OCI-LY7 (cell line): ENCODE results near the gene WWOX. TPM values are rescaled to one million over a fixed set of nuclear protein-coding genes. Genes with fewer than 3 reads are reported as not detected.

Source experiments
- BruUV-seq: library from RNA; stranded (reverse); fragments of 400-500 nt; replicated peaks from 2 replicates; lab custom pipeline; 2021; lab: Mats Ljungman, UMichigan
- CTCF ChIA-PET: fragments of 300-600 bp; sonication (Branson Sonifier 250); formaldehyde crosslinking; loops from one replicate; lab custom pipeline; 2022; ENCODE audit warnings: antibody characterized with exemption; ENCODE audit not compliant: unreplicated experiment; lab: Charles Lee
- POLR2A ChIA-PET: fragments of 300-600 bp; sonication (Branson Sonifier 250); formaldehyde crosslinking; loops from one replicate; lab custom pipeline; 2022; ENCODE audit warnings: antibody characterized with exemption; lab: Charles Lee
- DNase-seq: peaks from one replicate; pipeline ENCODE4 v3.0.0-alpha.2; 2015; ENCODE audit warnings: low spot score
- H2AFZ ChIP-seq: fragments of 200-600 bp; sonication (generic), shearing (Covaris generic); 2 replicates; pipeline ENCODE4 v1.6.1; 2014; ENCODE audit warnings: mild to moderate bottlenecking, antibody characterized with exemption, low read length, moderate library complexity
- H3K27ac ChIP-seq: fragments of 200-600 bp; sonication (generic); 2 replicates; pipeline ENCODE4 v1.5.1; 2014; ENCODE audit warnings: mixed run types, low read depth, mild to moderate bottlenecking, moderate library complexity, low read length, inconsistent platforms; ENCODE audit not compliant: poor library complexity, severe bottlenecking
- H3K36me3 ChIP-seq: fragments of 200-600 bp; sonication (generic); 2 replicates; pipeline ENCODE4 v1.6.1; 2014; ENCODE audit warnings: mild to moderate bottlenecking, antibody characterized with exemption, low read length, moderate library complexity, mixed read lengths; ENCODE audit not compliant: insufficient read depth
- H3K4me1 ChIP-seq: fragments of 200-600 bp; sonication (generic); 2 replicates; pipeline ENCODE4 v1.5.1; 2014; ENCODE audit warnings: mild to moderate bottlenecking, low read length; ENCODE audit not compliant: insufficient read depth, poor library complexity, severe bottlenecking
- H3K4me2 ChIP-seq: fragments of 200-600 bp; sonication (generic); 2 replicates; pipeline ENCODE4 v1.6.1; 2014; ENCODE audit warnings: mild to moderate bottlenecking, low read length
- H3K4me3 ChIP-seq: fragments of 200-600 bp; sonication (generic); 2 replicates; pipeline ENCODE4 v1.5.1; 2014; ENCODE audit warnings: mild to moderate bottlenecking, low read depth, low read length; ENCODE audit not compliant: poor library complexity, severe bottlenecking
- H3K79me2 ChIP-seq: fragments of 200-600 bp; sonication (generic); 2 replicates; pipeline ENCODE4 v1.6.1; 2016; ENCODE audit warnings: low read depth, mild to moderate bottlenecking, low read length, moderate library complexity, mixed read lengths; ENCODE audit not compliant: insufficient read depth
- H3K9me2 ChIP-seq: fragments of 200-600 bp; sonication (generic); 2 replicates; pipeline ENCODE4 v1.6.1; 2016; ENCODE audit warnings: mild to moderate bottlenecking, low read length, mixed read lengths; ENCODE audit not compliant: insufficient read depth
- H3K9me3 ChIP-seq: fragments of 200-600 bp; sonication (generic); 2 replicates; pipeline ENCODE4 v1.6.1; 2014; ENCODE audit warnings: mild to moderate bottlenecking, mixed run types, low read length, mixed read lengths
- H4K20me1 ChIP-seq: fragments of 200-600 bp; sonication (generic); 2 replicates; pipeline ENCODE4 v1.6.1; 2014; ENCODE audit warnings: mild to moderate bottlenecking, antibody characterized with exemption, low read length, moderate library complexity, mixed read lengths; ENCODE audit not compliant: insufficient read depth
- EZH2phosphoT487 ChIP-seq: fragments of 200-600 bp; sonication (generic); IDR thresholded peaks from 2 replicates; pipeline ENCODE4 v1.6.1; 2018; ENCODE audit warnings: low read depth, borderline replicate concordance, mild to moderate bottlenecking, mixed run types, antibody characterized with exemption, low read length, moderate library complexity, mixed read lengths
- intact Hi-C: fragments of 100-400 bp; cut with micrococcal nuclease; formaldehyde crosslinking; loops from one replicate; pipeline ENCODE4 v1.10.0; 2022; ENCODE audit not compliant: unreplicated experiment
- total RNA-seq, 2 experiments: library from RNA; depleted of rRNA in 1 of 2; stranded (reverse); fragments of >200 nt in 1 of 2; shearing (Covaris generic) in 1 of 2; gene quantifications; 2 replicates each; pipeline ENCODE4 v1.2.3, GENCODE V29; 2014 to 2022
- TF ChIP-seq, protein P1 (sequence below): fragments of 200-600 bp; sonication (generic); conservative IDR thresholded peaks from 2 replicates; pipeline ENCODE4 v1.5.1; 2014; ENCODE audit warnings: mild to moderate bottlenecking, antibody characterized with exemption, low read length, moderate library complexity, mixed read lengths

Gene WWOX
- total RNA-seq, 2 experiments from 2014 or later = 40.2 to 47.6 TPM

GRCh38 chr16:79019431-79019830, 920.0 kb downstream of the WWOX start:
- no peaks in the 10 kb centered on the region for H3K79me2 ChIP-seq
- CTCF ChIA-PET = no interaction called here
- H3K4me3 ChIP-seq = no peak overlapping the region
- no peaks in the 10 kb centered on the region for H3K9me3 ChIP-seq
- H3K4me2 ChIP-seq = no peak overlapping the region
- H2AFZ ChIP-seq = no peak overlapping the region
- no peak for DNase-seq
- H3K36me3 ChIP-seq = no peaks in the 10 kb centered on the region
- H3K4me1 ChIP-seq = no peaks in the 10 kb centered on the region
- H4K20me1 ChIP-seq = no peaks in the 10 kb centered on the region
- TF ChIP-seq EZH2phosphoT487 = no peak
- TF ChIP-seq, protein P1, sequence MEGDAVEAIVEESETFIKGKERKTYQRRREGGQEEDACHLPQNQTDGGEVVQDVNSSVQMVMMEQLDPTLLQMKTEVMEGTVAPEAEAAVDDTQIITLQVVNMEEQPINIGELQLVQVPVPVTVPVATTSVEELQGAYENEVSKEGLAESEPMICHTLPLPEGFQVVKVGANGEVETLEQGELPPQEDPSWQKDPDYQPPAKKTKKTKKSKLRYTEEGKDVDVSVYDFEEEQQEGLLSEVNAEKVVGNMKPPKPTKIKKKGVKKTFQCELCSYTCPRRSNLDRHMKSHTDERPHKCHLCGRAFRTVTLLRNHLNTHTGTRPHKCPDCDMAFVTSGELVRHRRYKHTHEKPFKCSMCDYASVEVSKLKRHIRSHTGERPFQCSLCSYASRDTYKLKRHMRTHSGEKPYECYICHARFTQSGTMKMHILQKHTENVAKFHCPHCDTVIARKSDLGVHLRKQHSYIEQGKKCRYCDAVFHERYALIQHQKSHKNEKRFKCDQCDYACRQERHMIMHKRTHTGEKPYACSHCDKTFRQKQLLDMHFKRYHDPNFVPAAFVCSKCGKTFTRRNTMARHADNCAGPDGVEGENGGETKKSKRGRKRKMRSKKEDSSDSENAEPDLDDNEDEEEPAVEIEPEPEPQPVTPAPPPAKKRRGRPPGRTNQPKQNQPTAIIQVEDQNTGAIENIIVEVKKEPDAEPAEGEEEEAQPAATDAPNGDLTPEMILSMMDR = no peak
- BruUV-seq = no TSS peak
- POLR2A ChIA-PET = no interaction called here
- intact Hi-C loops = no loop called here
- no peak overlapping the region for H3K27ac ChIP-seq
- no peaks in the 10 kb centered on the region for H3K9me2 ChIP-seq

- BruUV-seq = no TSS peak
- DNase-seq = no peak
- POLR2A ChIA-PET = interaction anchor here (0.7 kb wide), 1 partner anchor 110 kb away, joined by 3 read pairs; no protein-coding TSS in a partner anchor
- Histone ChIP-seq H4K20me1 (no peaks in the 10 kb centered on the region), H3K79me2 (no peaks in the 10 kb centered on the region), H3K9me3 (no peaks in the 10 kb centered on the region), H3K4me1 (no peaks in the 10 kb centered on the region), H3K9me2 (no peaks in the 10 kb centered on the region), H3K36me3 (no peaks in the 10 kb centered on the region), H3K4me2 (no peak overlapping the region), H2AFZ (no peak overlapping the region), H3K27ac (no peak overlapping the region), H3K4me3 (no peak overlapping the region)
- intact Hi-C loops = no loop called here
- no peak for TF ChIP-seq EZH2phosphoT487
- TF ChIP-seq, protein P1 = no peak
- CTCF ChIA-PET = no interaction called here
These were observed 922.7 kb downstream of the WWOX start for GRCh38 chr16:79021991-79022630.

- Histone ChIP-seq H3K4me1 (no peaks in the 10 kb centered on the region), H3K9me2 (no peaks in the 10 kb centered on the region), H3K4me3 (no peak overlapping the region), H3K4me2 (no peak overlapping the region), H4K20me1 (no peaks in the 10 kb centered on the region), H3K27ac (no peak overlapping the region), H2AFZ (no peak overlapping the region), H3K36me3 (no peaks in the 10 kb centered on the region), H3K79me2 (no peaks in the 10 kb centered on the region), H3K9me3 (no peaks in the 10 kb centered on the region)
- no peak for DNase-seq
- CTCF ChIA-PET = no interaction called here
- no TSS peak for BruUV-seq
- TF ChIP-seq, protein P1 = no peak
- no peak for TF ChIP-seq EZH2phosphoT487
- POLR2A ChIA-PET = interaction anchor here (0.7 kb wide), 1 partner anchor 365 kb away, joined by 3 read pairs; no protein-coding TSS in a partner anchor
- intact Hi-C loops = no loop called here
These were observed 926.7 kb downstream of the WWOX start for GRCh38 chr16:79026117-79026516.
